ENCODE data around the gene SDHA.

GRCh38 chr5:306011-306805 is 88.1 kb downstream of the SDHA start:
- no peak for TF ChIP-seq EZH2phosphoT487 (IDR thresholded peaks at IDR 0.05; ENCODE audit: borderline replicate concordance)
- TF ChIP-seq CTCF (IDR thresholded peaks at IDR 0.05 in 2 of 3, conservative IDR thresholded peaks at IDR 0.05 in 1 of 3; ENCODE audit: borderline replicate concordance in 1 of 3, insufficient read depth in 1 of 3, low read depth in 2 of 3, low read length in 2 of 3): no peak
- no peak for TF ChIP-seq REST (IDR thresholded peaks at IDR 0.05; ENCODE audit: low read depth)

All from HCT116 (cell line).